HUDEP-2 (cell line): ENCODE data around the gene NDUFA6.
"Not testable (repeated sequence)": the region's sequence is repeated elsewhere in the genome, so short reads cannot be mapped to it uniquely, and the experiment has no call there.

ENCODE experiments used
- DNase-seq, 76 experiments: peaks; one replicate each; lab custom pipeline; 2025; ENCODE audit not compliant: unreplicated experiment in 76 of 76; lab: John Stamatoyannopoulos, UW

NDUFA6 gene

DNA sequence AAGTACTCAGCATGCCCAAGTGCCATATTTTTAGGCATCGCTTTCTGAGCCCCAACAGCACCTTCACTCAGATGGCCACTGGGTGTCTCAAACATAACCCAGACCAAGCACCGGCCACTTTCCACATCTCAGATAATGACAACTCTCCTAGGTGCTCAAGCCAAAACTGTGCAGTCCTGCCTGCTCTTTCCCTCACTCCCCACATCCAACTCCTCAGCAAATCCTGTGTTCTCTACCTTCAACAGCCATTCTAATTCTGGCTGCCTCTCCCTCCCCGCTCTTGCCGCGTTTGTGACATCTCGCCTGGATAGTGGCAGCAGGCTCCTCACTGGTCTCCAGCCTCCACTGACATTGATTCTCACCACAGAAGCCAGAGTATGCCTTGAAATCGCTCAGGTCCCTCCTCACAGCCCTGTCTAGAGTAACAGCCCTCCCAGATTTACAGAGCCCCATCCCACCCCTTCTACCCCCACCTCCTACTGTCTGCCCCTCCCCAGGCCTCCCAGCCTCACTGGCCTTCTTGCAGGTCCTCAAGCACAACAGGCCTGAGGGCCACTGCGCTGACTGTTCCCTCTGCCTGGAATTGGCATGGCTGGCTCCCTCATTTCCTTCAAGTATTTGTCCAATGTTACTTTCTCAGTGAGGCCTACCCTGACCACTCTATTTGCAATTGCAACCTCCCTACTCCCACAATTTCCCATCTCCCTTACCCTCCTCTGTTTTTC, 17.8 kb downstream of the NDUFA6 start:
- peak in 10 of 76 experiments; percentile 4 to 27 (median 10) for DNase-seq

GRCh38 chr22:42071508-42071907, 19.1 kb downstream of the NDUFA6 start:
- not testable (repeated sequence) for DNase-seq

DNA sequence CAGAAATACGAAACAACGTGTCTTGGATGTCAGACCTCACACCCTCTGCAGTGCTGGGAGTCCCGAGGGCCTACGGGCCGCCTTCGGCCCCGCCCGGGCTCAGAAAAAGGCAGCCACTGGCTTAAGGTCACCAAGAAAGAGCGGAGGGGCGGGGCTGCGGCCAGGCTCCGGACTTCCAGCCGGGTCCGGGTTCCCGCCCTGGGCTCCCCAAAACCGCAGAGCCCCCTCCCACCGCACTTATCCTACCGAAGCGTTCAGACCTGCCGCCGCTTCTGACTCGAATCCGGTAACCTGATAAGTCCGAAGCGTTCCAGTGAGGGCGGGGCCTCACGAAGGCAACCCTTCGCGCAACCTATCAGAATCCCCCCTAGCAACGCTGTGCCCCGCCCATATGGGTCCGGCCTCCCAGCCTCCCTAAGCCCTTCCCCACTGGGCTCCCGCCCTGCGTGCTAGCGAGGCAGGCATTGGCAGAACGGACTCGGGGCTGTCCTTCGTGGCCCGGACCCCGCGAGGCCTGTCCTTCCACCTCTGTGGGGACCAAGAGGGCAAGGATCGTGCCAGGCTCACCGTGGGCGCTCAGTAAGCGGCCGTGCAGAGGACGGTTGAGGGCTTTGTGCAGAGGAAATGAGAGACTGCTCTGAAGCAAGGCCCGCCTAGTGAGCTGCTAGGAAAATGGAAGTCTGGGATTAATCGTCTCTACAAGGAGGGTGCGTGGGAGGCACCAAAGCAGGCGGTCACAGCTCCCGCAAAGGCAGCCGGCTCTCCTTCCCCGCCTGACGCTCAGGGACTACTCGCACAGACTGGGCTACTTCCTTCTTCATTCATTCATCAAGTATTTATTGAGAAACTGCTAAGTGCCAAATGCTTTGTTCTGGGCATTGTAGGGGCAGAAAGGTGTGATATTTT, 19.8 kb downstream of the NDUFA6 start, which contains the start of gene NAGA:
Gene NAGA (minus strand): TSS at position 296 of the 906 bp plus-strand sequence. CDS start 515 bp downstream, outside the sequence.
- DNase-seq, result peak in 75 of 76 experiments; percentile 51 to 99 (median 95)

GRCh38 chr22:42069801-42070516, 20.6 kb downstream of the NDUFA6 start:
- DNase-seq, result peak in 7 of 76 experiments; percentile 4 to 65 (median 45)

DNA sequence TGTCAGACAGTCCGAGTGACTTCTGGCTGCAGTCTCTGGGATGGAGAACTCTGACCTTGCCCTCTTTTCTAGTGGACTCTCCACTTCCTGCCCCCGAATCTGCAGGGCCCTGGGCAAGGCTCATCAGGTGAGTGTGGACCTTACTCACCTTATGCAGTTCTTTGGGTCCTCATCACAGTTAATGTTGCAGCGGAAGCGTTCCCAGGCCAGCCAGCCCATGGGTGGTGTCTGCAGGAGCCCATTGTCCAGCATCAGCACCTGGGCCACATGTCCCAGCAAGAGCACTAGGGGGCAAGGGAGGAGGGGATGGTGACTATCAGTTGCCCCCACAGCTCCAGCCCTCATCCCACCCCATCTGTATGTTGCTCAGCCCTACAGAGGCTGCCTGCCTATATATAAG, 22.3 kb downstream of the NDUFA6 start:
- no peak for DNase-seq

DNA sequence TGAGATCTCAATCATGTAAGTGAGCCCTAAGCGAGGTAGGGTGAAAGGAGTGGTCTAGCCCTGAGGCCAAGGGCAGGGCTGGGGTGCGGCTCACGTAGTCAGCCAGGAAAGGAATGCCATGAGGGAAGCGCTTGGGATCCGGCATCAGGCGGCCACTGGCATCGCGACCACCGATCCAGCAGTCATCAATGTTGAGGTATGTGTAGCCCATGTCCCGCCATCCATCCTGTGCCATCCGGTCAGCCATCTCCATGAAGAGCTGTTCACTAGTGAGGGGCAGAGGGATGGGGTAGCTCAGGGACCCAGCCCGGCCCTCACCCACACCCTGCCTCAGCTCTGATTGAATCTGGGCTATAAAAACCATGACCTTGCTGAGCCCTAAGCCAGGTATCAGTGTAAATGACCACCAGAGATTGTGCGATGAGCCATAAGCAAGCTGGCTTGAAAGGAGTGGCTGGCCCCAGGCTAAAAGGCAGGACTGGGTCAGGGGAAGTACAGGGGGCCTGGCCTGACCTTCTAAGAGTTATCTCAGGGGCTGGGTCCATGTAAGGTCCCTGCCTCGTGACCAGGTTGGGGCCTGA, 22.8 kb downstream of the NDUFA6 start:
- no peak for DNase-seq

- no peak for DNase-seq
Observed at GRCh38 chr22:42066937-42067336, 23.6 kb downstream of the NDUFA6 start.

- DNase-seq, result no peak
Observed at GRCh38 chr22:42066126-42066761, 24.3 kb downstream of the NDUFA6 start.

DNA sequence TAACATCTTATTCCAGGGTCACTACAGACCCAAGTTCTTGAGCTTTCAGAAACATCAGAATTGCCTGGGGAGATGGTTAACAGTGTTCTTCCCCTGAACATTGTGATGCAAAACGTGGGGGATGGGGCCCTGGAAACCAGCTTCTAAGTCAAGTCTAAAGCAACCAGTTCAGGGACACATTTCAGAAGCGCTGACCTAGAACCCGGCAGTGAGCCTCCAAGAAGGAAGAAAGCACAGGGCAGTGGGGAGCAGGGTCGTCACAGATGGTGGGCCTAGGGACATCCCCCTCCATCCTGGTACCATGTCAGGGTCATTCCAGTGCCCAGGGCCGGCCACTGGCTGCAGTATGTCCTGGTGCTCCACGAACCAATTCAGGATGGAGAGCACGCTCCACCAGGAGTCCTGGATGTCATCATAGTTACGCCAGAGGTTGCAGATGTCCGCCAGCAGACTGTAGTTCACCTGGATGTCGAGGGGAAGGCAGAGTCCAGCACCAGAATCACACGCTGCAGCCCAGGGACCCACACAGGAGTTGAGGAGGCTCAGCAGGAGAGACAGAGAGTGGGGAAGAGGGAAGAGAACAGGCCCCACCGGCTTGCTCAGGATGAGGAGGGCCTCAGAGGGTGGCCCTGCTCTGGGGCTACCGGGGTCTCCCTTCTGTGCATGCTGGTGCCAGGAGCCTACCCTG, 25.0 kb downstream of the NDUFA6 start:
- no peak for DNase-seq

GRCh38 chr22:42064629-42065028, 25.9 kb downstream of the NDUFA6 start:
- DNase-seq, result no peak

- no peak for DNase-seq
Observed at GRCh38 chr22:42062506-42063170, 27.9 kb downstream of the NDUFA6 start.

DNA sequence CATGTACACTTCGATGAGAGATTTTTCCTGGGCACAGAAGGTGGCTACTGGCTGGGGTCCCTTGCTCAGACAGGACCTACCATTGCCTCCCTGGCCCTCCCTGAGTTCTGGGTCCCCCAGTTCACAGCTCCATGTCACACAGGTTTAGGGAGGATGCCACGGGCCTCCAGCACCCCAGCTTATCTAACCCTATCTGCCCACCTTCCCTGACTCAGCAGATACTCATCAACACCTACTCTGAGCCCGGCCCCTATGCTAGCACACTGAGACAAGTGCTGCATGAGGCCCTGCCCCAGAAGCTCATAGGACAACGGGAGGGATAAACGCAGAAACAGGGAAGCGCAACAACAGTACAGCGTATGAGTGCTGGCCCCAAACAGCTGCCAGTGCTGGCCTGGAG, 29.5 kb downstream of the NDUFA6 start:
- no peak for DNase-seq

DNA sequence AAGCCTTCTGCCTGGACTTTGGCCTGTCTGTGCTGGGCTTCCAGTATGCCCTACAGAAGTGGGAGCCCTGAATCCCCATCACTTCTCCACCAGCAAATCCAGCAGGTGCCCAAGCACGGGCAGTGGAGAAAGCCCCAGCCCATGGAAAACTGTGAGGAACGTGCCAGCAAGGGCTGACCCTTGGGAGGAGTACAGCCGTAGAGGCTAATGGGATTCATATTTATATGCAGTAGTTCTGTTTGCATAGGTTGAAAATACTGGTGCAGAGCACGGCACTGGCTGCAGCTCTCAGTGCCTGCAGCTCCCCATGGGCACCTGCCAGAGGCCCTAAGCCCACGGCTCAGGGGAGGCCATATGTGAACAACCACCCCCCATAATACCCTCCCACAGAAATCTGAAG, 30.1 kb downstream of the NDUFA6 start:
- DNase-seq, result no peak

- DNase-seq, result no peak
Observed at GRCh38 chr22:42056757-42057511, 33.6 kb downstream of the NDUFA6 start.

DNA sequence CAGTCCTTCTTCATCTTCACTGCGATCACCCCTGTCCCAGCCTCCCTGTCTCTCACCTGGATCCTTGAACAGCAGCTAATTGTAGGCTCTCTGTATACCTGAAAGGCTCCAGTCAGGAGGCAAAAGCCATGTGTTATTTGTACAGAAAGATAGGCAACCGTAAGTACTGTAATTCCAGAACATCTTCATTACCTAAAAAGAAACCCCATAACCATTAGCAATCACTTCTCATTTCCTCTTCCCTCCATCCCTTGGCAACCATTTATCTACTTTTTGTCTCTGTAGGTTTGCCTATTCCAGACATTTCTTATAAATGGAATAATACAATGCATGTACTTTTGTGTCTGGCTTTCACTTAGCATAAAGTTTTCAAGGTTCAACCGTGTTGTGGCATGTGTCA, 37.8 kb downstream of the NDUFA6 start:
- DNase-seq, result no peak

- DNase-seq, result no peak
Observed at GRCh38 chr22:42050641-42051180, 39.9 kb downstream of the NDUFA6 start.

DNA sequence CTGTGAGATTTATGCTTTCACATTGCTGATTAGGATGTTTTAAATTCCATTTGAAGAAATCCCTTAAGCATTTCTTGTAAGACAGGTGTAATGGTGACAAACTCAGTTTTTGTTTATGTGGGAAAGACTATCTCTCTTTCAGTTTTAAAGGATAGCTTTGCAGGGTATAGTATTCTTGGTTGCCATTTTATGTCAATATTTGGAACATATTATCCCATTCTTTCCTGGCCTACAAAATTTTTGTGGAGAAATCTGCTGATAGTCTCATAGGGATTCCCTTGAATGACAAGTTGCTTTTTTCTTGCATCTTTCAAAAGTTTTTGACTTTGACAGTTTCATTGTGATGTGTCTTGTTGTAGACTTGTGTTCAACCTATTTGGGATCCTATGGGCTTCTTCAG, 48.8 kb downstream of the NDUFA6 start:
- no peak for DNase-seq

DNA sequence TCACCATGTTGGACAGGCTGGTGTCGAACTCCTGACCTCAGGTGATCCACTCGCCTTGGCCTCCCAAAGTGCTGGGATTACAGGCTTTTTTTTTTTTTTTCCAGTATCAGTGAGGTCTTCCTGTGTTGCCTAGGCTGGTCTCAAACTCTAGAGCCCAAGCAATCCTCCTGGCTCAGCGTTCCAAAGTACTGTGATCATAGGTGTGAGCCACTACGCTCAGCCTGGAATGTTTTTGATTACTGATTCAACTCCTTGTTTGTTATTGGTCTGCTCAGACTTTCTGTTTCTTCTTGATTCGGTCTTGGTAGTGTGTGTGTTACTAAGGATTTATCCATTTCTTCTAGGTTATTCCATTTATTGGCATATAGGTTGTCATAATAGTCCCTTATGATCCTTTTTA, 51.3 kb downstream of the NDUFA6 start:
- no peak for DNase-seq
